Fibroblast of peridontal ligament (primary cell): ENCODE results near the gene KLHL7.
"Not testable (repeated sequence)": the region's sequence is repeated elsewhere in the genome, so short reads cannot be mapped to it uniquely, and the experiment has no call there.

Experiments
- DNase-seq: peaks from one replicate; pipeline ENCODE4 v3.0.0-alpha.2; 2010; ENCODE audit errors: extremely low read depth

Gene KLHL7

DNA sequence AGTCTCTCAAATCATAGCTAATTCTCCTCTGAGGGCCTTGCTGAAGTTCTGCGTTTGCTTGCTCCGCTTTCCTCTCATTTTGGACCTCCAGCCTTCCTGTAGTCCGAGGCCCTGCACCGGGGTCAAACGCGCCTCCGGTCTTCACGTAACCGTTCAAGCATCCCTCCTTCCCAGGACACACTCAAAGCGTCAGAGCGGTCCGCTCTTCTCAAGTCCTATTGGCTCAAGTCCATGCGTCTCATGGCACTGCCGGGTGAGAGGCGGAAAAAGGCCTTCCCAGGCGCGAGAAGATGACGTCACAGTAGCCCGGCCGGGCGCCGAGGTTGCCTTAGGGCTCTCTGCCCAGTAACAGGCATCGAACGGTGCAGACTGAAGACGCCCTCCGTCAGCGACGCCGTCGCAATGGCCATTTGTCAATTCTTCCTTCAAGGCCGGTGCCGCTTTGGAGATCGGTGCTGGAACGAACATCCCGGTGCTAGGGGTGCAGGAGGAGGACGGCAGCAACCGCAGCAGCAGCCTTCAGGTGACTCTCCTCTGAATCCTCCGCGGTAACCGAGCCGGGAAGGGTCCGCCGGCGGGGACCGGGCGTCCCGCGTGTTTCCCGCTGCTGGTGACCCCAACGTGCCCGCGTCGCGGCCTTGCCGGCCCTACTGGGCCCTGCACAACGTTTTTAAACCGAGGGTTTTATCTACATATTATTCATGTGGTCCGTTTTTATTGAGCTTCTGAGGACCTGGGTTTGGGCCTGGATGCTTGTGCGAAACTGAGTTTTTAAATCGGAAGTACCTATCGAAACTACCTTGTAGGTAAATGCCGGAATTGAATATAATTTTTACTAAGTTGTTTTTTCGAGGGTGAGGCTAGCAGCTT is 76.3 kb downstream of the KLHL7 start, which contains the start of gene NUP42:
TSS of gene NUP42 (plus strand) at position 365 of the 870 bp plus-strand sequence. CDS start at position 403, 38 bp downstream.
- peak; percentile 99 for DNase-seq

DNA sequence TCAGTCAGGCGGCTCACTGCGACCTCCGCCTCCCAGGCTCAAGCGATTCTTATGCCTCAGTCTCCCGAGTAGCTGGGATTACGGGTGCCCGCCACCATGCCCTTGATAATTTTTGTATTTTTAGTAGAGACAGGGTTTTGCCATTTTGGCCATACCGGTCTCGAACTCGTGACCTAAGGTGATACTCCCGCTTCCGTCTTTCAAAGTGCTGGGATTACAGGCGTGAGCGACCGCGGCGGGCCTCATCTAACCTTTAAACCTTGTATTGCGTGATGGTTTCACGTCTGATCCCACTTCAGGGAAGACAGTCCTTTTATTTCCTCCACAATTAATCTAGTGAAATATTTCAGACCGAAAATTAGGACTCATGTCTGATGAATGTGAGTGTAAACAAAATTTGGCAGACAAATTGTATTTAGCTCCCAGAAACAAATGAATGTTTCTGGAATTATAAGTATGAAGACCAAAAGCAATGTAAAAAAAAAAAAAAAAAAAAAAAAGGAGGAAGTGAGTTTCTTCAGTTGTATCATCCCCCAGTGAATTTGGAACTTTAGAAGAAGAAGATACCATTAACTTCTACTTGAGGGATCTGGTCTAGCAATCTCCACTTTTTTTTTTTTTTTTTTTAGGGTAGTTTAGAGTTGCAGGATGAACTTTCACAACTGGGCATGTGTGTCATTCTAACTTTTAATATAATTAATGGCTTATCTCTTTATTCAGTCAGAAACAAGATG is 77.9 kb downstream of the KLHL7 start:
- no peak for DNase-seq

GRCh38 chr7:23184291-23184690 is 78.7 kb downstream of the KLHL7 start:
- no peak for DNase-seq

DNA sequence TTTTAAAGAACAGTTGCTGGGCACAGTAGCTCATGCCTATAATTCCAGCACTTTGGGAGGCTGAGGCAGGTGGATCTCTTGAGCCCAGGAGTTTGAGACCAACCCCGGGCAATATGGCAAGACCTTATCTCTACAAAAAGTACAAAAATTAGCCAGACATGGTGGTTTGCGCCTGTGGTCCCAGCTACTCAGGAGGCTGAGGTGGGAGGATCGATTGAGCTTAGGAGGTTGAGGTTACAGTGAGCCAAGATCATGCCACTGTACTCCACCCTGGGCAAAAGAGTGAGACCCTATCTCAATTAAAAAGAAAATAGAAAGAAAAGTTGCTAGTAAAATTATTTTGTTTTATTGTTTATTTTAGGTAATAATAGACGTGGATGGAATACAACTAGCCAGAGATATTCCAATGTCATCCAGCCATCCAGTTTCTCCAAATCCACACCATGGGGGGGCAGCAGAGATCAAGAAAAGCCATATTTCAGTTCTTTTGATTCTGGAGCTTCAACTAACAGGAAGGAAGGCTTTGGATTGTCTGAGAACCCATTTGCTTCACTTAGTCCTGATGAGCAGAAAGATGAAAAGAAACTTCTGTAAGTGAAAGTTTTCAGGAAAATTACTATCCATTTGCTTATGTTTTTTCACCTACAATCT is 79.2 kb downstream of the KLHL7 start:
- peak; percentile 82 for DNase-seq

DNA sequence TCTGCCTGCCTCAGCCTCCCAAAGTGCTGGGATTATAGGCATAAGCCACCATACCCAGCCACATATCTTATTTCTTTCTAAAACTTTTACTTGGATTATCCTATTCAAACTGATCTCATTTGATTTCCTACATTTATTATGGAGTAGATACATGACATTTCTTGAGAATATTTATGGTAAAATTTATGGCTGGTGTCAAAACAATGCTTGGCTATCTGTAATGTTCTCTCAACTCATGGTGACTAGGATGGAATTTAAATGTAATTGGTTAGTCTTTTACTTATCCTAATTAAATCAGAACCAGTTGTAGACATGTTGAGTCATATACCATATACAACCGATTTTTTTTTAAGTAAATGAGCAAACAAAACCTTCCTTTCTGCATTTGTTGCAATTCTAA is 80.4 kb downstream of the KLHL7 start:
- DNase-seq, result no peak

DNA sequence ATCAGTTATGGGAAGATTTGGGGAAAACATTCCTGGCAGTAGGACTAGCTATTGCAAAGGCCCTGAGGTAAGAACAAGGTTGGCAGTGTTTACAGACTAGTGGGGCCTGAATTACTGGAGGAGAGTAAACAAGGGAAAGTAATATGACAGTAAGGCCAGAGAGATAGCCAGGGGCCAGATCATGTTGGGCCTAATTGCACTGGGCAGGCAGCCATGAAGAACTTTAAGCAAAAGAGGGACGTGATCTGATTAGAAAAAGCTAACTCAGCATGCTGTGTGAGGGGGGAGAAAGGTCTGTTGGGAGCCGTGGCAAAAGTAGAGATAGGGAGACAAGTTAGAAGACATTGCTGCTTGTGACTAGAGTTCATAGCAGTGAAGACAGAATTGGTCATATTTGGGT is 85.4 kb downstream of the KLHL7 start:
- DNase-seq, result no peak

- not testable (repeated sequence) for DNase-seq
Observed at GRCh38 chr7:23193650-23194227, 88.2 kb downstream of the KLHL7 start.

DNA sequence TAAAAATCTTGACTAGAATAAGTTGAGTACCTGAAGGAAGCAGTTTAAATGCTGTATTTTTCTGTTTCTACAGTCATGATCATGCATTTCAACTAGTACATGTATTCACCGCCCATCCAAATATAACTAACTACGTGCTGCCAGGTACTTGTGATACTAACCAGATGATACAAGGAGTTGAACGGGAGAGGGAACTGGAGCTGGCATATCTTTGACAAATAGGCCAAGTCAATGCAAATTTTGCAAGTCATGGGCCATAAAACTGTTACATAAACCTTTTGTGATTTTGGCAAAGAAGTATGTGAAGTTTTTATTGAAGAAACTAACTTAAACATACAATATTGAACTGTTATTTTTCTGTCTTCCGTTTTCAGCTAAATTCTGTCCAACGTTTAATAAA is 90.7 kb downstream of the KLHL7 start:
- DNase-seq, result no peak

- DNase-seq, result not testable (repeated sequence)
Observed at GRCh38 chr7:23197745-23198144, 92.2 kb downstream of the KLHL7 start.

DNA sequence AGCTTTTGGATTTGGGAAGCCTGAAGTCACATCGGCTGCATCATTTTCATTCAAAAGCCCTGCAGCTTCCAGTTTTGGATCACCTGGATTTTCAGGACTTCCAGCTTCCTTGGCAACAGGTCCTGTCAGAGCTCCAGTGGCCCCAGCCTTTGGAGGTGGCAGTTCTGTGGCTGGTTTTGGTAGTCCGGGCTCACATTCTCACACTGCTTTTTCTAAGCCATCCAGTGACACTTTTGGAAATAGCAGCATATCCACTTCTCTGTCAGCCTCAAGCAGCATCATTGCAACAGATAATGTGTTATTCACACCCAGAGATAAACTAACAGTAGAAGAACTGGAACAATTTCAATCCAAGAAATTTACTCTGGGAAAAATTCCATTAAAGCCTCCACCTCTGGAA is 94.7 kb downstream of the KLHL7 start:
- no peak for DNase-seq

DNA sequence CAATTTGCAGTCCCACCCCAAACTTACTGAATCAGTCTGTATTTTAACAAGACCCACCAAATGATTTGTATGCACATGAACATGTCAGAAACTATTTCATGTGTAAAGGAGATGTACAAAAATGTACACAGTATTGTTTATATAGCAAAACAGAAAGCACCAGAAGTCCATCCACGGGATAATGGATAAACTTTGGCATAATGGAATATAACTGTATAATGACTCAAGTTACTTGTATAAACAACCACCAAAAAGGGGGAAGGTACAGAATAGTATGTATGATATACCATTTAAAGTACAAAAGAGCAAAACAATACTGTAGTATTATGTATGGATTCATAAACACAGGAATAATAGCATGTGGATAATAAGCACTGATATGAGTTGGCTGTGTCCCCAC is 98.7 kb downstream of the KLHL7 start:
- no peak for DNase-seq

DNA sequence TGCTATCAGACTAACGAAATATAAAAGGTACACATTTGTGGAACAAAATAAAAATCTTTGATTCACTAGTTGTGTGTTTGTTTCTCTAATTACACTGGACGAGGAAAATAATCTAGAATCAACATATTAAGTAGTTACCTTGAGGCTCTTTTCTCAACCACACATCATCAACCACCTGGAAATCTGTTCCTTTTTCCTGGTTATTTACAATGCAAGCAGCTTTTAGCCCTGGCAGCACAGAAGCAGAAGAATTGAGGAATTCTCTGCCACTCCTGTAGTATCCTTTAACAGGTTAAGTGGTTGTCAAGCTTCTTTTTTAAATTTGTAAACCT is 100.0 kb downstream of the KLHL7 start:
- no peak for DNase-seq

- peak; percentile 38 for DNase-seq
Observed at GRCh38 chr7:23205909-23206767, 100.6 kb downstream of the KLHL7 start.

DNA sequence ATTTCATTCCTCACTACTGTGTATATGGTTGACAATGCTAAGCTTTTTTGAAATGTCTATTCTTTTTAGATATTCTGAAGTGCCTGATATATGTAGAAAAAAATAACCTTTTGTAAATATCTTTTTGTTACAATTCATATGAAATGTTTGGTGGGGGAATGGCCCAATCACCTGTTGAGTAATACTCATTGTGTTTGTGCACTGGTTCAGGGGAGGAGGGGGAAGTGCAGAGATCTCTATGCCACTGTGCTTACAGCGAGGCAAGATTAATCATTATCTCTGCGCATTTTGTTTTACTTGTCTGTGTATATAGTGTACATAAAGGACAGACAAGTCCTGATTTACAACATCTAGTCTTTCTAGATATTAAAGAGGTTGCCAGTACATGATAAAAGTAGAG is 101.4 kb downstream of the KLHL7 start:
- no peak for DNase-seq

DNA sequence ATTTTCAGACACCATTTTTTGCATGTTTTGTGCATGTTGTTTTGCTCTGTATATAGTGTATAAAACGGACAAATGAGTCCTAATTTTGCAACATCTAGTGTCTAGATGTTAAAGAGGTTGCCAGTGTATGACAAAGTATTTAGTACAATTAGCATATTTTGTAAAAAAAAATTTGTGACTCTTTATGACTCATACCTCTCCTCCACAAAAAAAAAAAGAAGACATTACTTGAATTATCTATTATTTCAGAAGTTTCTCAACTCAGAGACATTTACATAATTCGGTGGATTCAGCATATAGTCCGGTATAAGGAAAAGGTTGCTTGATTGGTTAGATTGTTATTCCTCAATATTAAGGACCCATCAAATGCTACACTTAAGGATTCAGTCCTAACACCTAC is 102.3 kb downstream of the KLHL7 start:
- no peak for DNase-seq

DNA sequence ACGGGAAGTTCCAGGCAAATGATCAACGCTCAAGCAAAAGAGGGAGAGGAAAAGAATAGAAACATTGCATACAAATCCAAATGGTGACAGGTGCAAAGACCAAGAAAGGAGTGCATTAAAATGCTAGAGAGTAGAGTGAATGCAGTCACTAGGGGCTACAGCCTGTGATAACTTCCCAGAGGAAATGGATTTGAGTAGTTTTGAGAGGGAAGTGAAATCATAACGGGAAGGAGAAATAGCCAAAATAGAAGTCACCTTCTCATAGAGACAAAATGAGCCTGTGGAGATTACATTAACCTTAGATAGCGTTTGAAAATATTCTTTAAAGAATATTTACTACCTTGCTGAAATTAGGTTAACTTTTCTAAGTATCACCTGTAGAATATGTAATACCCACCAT is 102.7 kb downstream of the KLHL7 start:
- DNase-seq, result no peak

DNA sequence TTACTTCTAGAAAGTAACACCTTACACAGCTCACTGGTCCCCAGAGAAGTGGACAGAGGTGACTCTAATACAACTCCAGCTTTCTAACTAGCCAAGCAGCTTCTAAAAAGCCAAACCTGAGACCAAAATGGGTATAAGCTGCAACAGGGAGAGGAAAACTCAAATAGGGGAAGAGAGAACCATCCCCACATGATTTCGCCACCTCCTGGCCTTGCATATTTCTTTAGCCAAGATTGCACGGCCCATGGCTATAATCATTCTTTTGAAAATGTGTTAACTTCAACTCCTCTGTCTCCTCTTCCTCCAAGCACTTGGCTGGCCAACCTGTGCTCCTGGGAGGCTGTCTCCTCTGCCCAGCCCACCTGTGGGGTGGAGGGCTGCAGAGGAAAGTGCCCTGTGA is 104.9 kb downstream of the KLHL7 start:
- DNase-seq, result no peak

GRCh38 chr7:23211589-23211988 is 106.0 kb downstream of the KLHL7 start:
- no peak for DNase-seq

GRCh38 chr7:23212395-23212794 is 106.8 kb downstream of the KLHL7 start:
- DNase-seq, result no peak

DNA sequence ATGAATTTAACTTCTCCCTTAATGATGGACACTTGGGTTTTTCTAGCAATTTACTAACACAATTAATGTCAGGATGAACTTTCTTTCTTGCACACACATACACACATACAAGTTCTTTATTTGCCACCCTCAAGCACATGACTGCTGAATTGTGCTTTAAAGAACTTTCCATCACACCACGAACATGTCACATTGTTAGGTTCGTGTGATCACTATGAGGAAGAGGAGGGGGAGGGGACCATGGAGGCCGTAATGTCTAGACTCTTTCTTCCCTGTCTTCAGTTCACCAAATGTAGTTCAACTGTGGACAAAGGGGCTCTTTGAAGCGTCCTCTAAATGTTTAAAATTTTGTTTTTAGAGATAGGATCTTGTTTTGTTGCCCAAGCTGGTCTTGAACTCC is 107.3 kb downstream of the KLHL7 start:
- DNase-seq, result no peak

DNA sequence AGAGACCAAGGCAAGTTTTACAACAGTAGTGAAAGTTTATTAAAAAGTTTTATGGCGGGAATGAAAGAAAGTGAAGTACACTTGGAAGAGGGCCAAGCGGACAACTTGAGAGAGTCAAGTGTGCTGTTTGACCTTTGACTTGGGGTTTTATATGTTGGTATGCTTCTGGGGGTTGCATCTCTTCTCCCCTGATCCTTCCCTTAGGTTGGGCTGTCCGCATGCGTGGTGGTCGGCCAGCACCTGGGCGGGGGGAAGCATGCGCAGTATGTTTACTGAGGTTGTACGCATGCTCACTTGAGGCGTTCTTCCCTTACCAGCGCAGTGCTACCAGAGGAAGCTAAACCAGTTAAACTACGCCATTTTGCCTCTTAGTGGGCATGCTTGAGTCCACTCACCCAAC is 108.2 kb downstream of the KLHL7 start:
- no peak for DNase-seq
